ENCODE data around the gene RNF43. TPM values are rescaled to one million over a fixed set of nuclear protein-coding genes. Genes with fewer than 3 reads are reported as not detected.

Gene RNF43
- polyA plus RNA-seq, 1 donor from 2014 or later = not detected

- Histone ChIP-seq H3F3A (ENCODE audit: insufficient read depth, low read length, poor library complexity, severe bottlenecking) (no peaks in the 10 kb centered on the region), H3K4me2 (ENCODE audit: low read length) (no peak overlapping the region), H3K27me3 (ENCODE audit: insufficient read depth, low read depth, low read length) (no peaks in the 10 kb centered on the region), H2AFZ (ENCODE audit: low read depth, low read length) (no peak overlapping the region), H3K79me2 (replicated peaks; ENCODE audit: insufficient read depth, low read length) (no peaks in the 10 kb centered on the region), H4K20me1 (ENCODE audit: insufficient read depth) (no peaks in the 10 kb centered on the region), H3K27ac (ENCODE audit: low read length) (no peak overlapping the region), H3K4me3 (ENCODE audit: low read length) (no peak overlapping the region), H3K9me2 (ENCODE audit: insufficient read depth, low read length) (no peaks in the 10 kb centered on the region), H3K9me3 (ENCODE audit: low read length) (no peaks in the 10 kb centered on the region), H3K36me3 (ENCODE audit: insufficient read depth, low read length) (no peaks in the 10 kb centered on the region), H3K9ac (ENCODE audit: low read length) (no peak overlapping the region)
- no peak for TF ChIP-seq CTCF (IDR thresholded peaks at IDR 0.05; ENCODE audit: poor library complexity, severe bottlenecking)
These were observed 14.0 kb downstream of the RNF43 start for GRCh38 chr17:58403311-58403710.

GRCh38 chr17:58402679-58403078 lies 14.7 kb downstream of the RNF43 start:
- H3K9me2 ChIP-seq (ENCODE audit: insufficient read depth, low read length) = no peaks in the 10 kb centered on the region
- no peak overlapping the region for H3K4me2 ChIP-seq (ENCODE audit: low read length)
- no peaks in the 10 kb centered on the region for H3F3A ChIP-seq (ENCODE audit: insufficient read depth, low read length, poor library complexity, severe bottlenecking)
- H3K79me2 ChIP-seq (replicated peaks; ENCODE audit: insufficient read depth, low read length) = no peaks in the 10 kb centered on the region
- H3K27me3 ChIP-seq (ENCODE audit: insufficient read depth, low read depth, low read length) = no peaks in the 10 kb centered on the region
- H3K36me3 ChIP-seq (ENCODE audit: insufficient read depth, low read length) = no peaks in the 10 kb centered on the region
- H3K4me3 ChIP-seq (ENCODE audit: low read length) = no peak overlapping the region
- no peaks in the 10 kb centered on the region for H3K9me3 ChIP-seq (ENCODE audit: low read length)
- H2AFZ ChIP-seq (ENCODE audit: low read depth, low read length) = no peak overlapping the region
- TF ChIP-seq EP300 (conservative IDR thresholded peaks at IDR 0.05; ENCODE audit: poor library complexity, severe bottlenecking) = no peak
- no peak for TF ChIP-seq MXI1 (conservative IDR thresholded peaks at IDR 0.05; ENCODE audit: poor library complexity, severe bottlenecking)
- TF ChIP-seq TAF1 (IDR thresholded peaks at IDR 0.05; ENCODE audit: low read depth) = no peak
- TF ChIP-seq REST (IDR thresholded peaks at IDR 0.05; ENCODE audit: borderline replicate concordance) = no peak
- no peak for TF ChIP-seq CTCF (IDR thresholded peaks at IDR 0.05; ENCODE audit: poor library complexity, severe bottlenecking)
- no peak for TF ChIP-seq POLR2AphosphoS5 (IDR thresholded peaks at IDR 0.05)
- TF ChIP-seq RAD21 (conservative IDR thresholded peaks at IDR 0.05) = no peak
- no peak overlapping the region for H3K27ac ChIP-seq (ENCODE audit: low read length)
- H3K9ac ChIP-seq (ENCODE audit: low read length) = no peak overlapping the region
- H4K20me1 ChIP-seq (ENCODE audit: insufficient read depth) = no peaks in the 10 kb centered on the region

Data from neural cell (in vitro differentiated cells).